Keratinocyte (primary cell): ENCODE data around the gene PLEKHO1. TPM values are rescaled to one million over a fixed set of nuclear protein-coding genes. Genes with fewer than 3 reads are reported as not detected.

Source experiments
- DNase-seq: peaks from one replicate; pipeline ENCODE4 v3.0.0-alpha.2; 2011; ENCODE audit warnings: low read depth, missing footprints, low spot score
- FAIRE-seq: peaks from 2 replicates; lab custom pipeline; 2011; peaks lifted over from hg19 to GRCh38; lab: Jason Lieb, UNC
- H2AFZ ChIP-seq: 2 replicates; pipeline ENCODE4 v1.6.0; 2012; ENCODE audit warnings: low read length, control low read depth, inconsistent platforms; ENCODE audit not compliant: control insufficient read depth
- H3K27ac ChIP-seq: 2 replicates; pipeline ENCODE4 v1.5.1; 2011; ENCODE audit warnings: low read length; ENCODE audit not compliant: control insufficient read depth, insufficient read depth
- H3K27me3 ChIP-seq: 3 replicates; pipeline ENCODE4 v1.6.0; 2011; ENCODE audit warnings: low read length; ENCODE audit not compliant: control insufficient read depth, insufficient read depth; ENCODE audit errors: extremely low read depth
- H3K36me3 ChIP-seq, 2 experiments: 2 replicates in 1 of 2; 3 replicates in 1 of 2; pipeline ENCODE4 v1.5.1; 2011; ENCODE audit warnings: low read length in 2 of 2, mild to moderate bottlenecking in 1 of 2; ENCODE audit not compliant: control insufficient read depth in 2 of 2, insufficient read depth in 2 of 2; ENCODE audit errors: extremely low read depth in 1 of 2
- H3K4me1 ChIP-seq: 3 replicates; pipeline ENCODE4 v1.5.1; 2011; ENCODE audit warnings: low read length; ENCODE audit not compliant: control insufficient read depth, insufficient read depth; ENCODE audit errors: extremely low read depth
- H3K4me2 ChIP-seq: 3 replicates; pipeline ENCODE4 v1.6.0; 2011; ENCODE audit warnings: low read depth, low read length; ENCODE audit not compliant: control insufficient read depth, insufficient read depth; ENCODE audit errors: extremely low read depth
- H3K4me3 ChIP-seq, 3 experiments: fragments of 200-600 bp in 1 of 3; sonication (generic) in 1 of 3; 2 replicates in 2 of 3; 3 replicates in 1 of 3; pipeline ENCODE4 v1.5.1; 2011 to 2016; ENCODE audit warnings: low read length in 3 of 3, mild to moderate bottlenecking in 3 of 3, control low read depth in 2 of 3, inconsistent platforms in 1 of 3, low read depth in 1 of 3, mixed read lengths in 1 of 3, mixed run types in 1 of 3, moderate library complexity in 1 of 3; ENCODE audit not compliant: control insufficient read depth in 2 of 3, insufficient read depth in 2 of 3; ENCODE audit errors: extremely low read depth in 1 of 3
- H3K79me2 ChIP-seq: 2 replicates; pipeline ENCODE4 v1.6.0; 2012; ENCODE audit warnings: low read length; ENCODE audit not compliant: control insufficient read depth, insufficient read depth
- H3K9ac ChIP-seq: 3 replicates; pipeline ENCODE4 v1.6.0; 2011; ENCODE audit warnings: low read length; ENCODE audit not compliant: control insufficient read depth, insufficient read depth; ENCODE audit errors: extremely low read depth
- H3K9me1 ChIP-seq: 3 replicates; pipeline ENCODE4 v1.6.0; 2011; ENCODE audit warnings: low read length; ENCODE audit not compliant: control insufficient read depth, insufficient read depth; ENCODE audit errors: extremely low read depth
- H3K9me3 ChIP-seq: 2 replicates; pipeline ENCODE4 v1.5.1; 2012; ENCODE audit warnings: low read depth, low read length; ENCODE audit not compliant: control insufficient read depth
- H4K20me1 ChIP-seq: 3 replicates; pipeline ENCODE4 v1.6.0; 2011; ENCODE audit warnings: low read length; ENCODE audit not compliant: control insufficient read depth, insufficient read depth; ENCODE audit errors: extremely low read depth
- EZH2 ChIP-seq: IDR thresholded peaks from one replicate; pipeline ENCODE4 v1.6.1; 2012; ENCODE audit warnings: inconsistent platforms, mild to moderate bottlenecking, low read length, moderate library complexity
- dilution Hi-C: fragments of 300-500 bp; cut with MboI; formaldehyde crosslinking; loops from one replicate; pipeline ENCODE4 v1.7.0; 2020; ENCODE audit warnings: low sequenced_read_pairs; ENCODE audit not compliant: extremely low pct_ligation_motif_present
- polyA plus RNA-seq, 5 experiments: library from polyadenylated mRNA; depleted of rRNA in 3 of 5; stranded (reverse) in 3 of 5; stranded (forward) in 1 of 5; unstranded in 1 of 5; fragments of >200 nt; gene quantifications; 1 replicate in 1 of 5; 2 replicates in 3 of 5; 3 replicates in 1 of 5; pipeline versions ENCODE4 v1.2.1 to v1.2.3, GENCODE V29; 2011 to 2012; ENCODE audit warnings: missing spikeins in 2 of 5, low read depth in 1 of 5, low replicate concordance in 1 of 5
- TF ChIP-seq, protein P1 (sequence below), 3 experiments: IDR thresholded peaks in 1 of 3; conservative IDR thresholded peaks in 1 of 3; optimal IDR thresholded peaks in 1 of 3; 2 replicates in 2 of 3; 3 replicates in 1 of 3; pipeline versions ENCODE3 to v1.5.1; 2011; ENCODE audit warnings: low read length in 3 of 3, mild to moderate bottlenecking in 3 of 3, moderate library complexity in 2 of 3, control low read depth in 1 of 3, inconsistent platforms in 1 of 3; ENCODE audit not compliant: insufficient read depth in 2 of 3; ENCODE audit errors: extremely low read depth in 1 of 3

PLEKHO1 gene
- polyA plus RNA-seq, 1 donor (not counting 4 experiments of a cell fraction or from before 2014, with no cell fraction given), result 2.7 TPM

DNA sequence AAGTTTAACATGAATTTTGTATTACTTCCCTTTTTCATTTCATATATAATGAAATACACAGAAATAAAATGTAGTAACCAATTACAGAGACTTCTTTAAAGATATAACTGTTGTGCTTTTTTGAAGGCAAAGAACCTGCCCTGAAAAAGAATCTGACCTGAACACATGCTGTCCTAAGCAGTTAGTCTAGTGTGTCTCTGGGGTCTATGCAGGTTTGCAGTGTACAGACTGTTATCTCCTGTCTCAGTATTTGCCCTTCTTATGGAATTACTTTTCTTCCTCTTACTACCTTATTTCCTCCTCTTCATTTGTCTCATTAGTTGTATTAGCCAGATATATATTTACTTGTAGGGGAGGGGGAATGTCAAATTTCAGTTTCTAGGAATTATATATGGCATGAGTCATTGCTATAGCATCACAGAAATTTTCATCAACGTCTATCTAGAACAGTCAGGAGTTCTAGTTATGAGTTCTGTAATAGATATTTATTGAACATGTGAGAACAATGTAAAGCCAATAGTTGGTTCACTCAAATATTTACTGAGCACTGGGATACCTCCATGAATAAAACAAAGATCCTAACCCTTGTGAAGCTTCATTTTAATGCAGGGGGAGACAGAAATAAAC is 28.4 kb upstream of the PLEKHO1 start:
- no peaks in the 10 kb centered on the region for H3K9me3 ChIP-seq
- no peaks in the 10 kb centered on the region for H3K9me1 ChIP-seq
- no peaks in the 10 kb centered on the region for H3K4me1 ChIP-seq
- no peaks in the 10 kb centered on the region for H3K27me3 ChIP-seq
- H3K27ac ChIP-seq, result no peak overlapping the region
- H2AFZ ChIP-seq, result no peak overlapping the region
- dilution Hi-C loops, result no loop called here
- no peak for TF ChIP-seq EZH2
- TF ChIP-seq, protein P1, sequence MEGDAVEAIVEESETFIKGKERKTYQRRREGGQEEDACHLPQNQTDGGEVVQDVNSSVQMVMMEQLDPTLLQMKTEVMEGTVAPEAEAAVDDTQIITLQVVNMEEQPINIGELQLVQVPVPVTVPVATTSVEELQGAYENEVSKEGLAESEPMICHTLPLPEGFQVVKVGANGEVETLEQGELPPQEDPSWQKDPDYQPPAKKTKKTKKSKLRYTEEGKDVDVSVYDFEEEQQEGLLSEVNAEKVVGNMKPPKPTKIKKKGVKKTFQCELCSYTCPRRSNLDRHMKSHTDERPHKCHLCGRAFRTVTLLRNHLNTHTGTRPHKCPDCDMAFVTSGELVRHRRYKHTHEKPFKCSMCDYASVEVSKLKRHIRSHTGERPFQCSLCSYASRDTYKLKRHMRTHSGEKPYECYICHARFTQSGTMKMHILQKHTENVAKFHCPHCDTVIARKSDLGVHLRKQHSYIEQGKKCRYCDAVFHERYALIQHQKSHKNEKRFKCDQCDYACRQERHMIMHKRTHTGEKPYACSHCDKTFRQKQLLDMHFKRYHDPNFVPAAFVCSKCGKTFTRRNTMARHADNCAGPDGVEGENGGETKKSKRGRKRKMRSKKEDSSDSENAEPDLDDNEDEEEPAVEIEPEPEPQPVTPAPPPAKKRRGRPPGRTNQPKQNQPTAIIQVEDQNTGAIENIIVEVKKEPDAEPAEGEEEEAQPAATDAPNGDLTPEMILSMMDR (optimal IDR thresholded peaks at IDR 0.05 in 1 of 3, IDR thresholded peaks at IDR 0.05 in 1 of 3, conservative IDR thresholded peaks at IDR 0.05 in 1 of 3; ENCODE audit: extremely low read depth in 1 of 3, insufficient read depth in 2 of 3, low read length in 3 of 3), result no peak
- DNase-seq (no peak), FAIRE-seq (no peak)
- no peak overlapping the region for H3K4me2 ChIP-seq
- no peaks in the 10 kb centered on the region for H4K20me1 ChIP-seq
- no peak overlapping the region for H3K9ac ChIP-seq
- H3K79me2 ChIP-seq, result no peaks in the 10 kb centered on the region
- no peak overlapping the region for H3K4me3 ChIP-seq
- no peaks in the 10 kb centered on the region for H3K36me3 ChIP-seq

DNA sequence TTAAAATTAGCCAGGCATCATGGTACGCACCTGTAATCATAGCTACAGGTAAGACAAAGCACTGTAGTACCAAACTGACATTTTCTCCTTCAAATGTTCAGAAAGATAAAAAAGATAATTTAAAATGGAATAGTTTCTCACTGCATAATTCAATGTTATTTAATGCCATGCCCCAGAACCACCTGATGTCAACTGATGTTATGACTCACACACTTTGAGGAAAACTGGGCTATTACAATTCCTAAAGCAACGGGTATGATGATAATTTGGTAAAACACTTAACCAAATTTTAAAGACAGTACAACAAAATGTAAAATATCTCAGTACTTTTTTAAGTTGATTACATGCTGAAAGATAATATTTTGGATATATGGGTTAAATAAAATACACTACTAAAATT is 22.9 kb upstream of the PLEKHO1 start:
- Histone ChIP-seq H3K36me3 (no peaks in the 10 kb centered on the region), H2AFZ (no peak overlapping the region), H3K27ac (no peak overlapping the region), H3K4me1 (peaks cover 3% of the 10 kb centered on the region), H3K9ac (no peak overlapping the region), H3K4me2 (no peak overlapping the region), H3K79me2 (no peaks in the 10 kb centered on the region), H3K9me1 (no peaks in the 10 kb centered on the region), H3K27me3 (no peaks in the 10 kb centered on the region), H4K20me1 (no peaks in the 10 kb centered on the region), H3K4me3 (no peak overlapping the region), H3K9me3 (no peaks in the 10 kb centered on the region)
- no peak for FAIRE-seq
- no peak for TF ChIP-seq EZH2
- TF ChIP-seq, protein P1 (optimal IDR thresholded peaks at IDR 0.05 in 1 of 3, IDR thresholded peaks at IDR 0.05 in 1 of 3, conservative IDR thresholded peaks at IDR 0.05 in 1 of 3; ENCODE audit: extremely low read depth in 1 of 3, insufficient read depth in 2 of 3, low read length in 3 of 3), result no peak
- dilution Hi-C loops, result no loop called here
- no peak for DNase-seq
